Psoas muscle (tissue), 8 donors: ENCODE measurements around the gene IGFLR1. TPM values are rescaled to one million over a fixed set of nuclear protein-coding genes. Genes with fewer than 3 reads are reported as not detected.

Experiments
- ATAC-seq, 4 donors: fragments of 200-7000 bp; cut with Tn5 transposase; one replicate each; pipeline ENCODE4 v1.9.1; 2020; ENCODE audit warnings: moderate library complexity in 3 of 4, mild to moderate bottlenecking in 2 of 4
- DNase-seq, 2 donors: peaks; one replicate each; pipeline ENCODE4 v3.0.0-alpha.2; 2020
- H3K27ac ChIP-seq: fragments of 200-600 bp; one replicate; pipeline ENCODE4 v1.8.0; 2022
- H3K27me3 ChIP-seq, 3 donors: fragments of 200-600 bp in 1 of 3; one replicate each; pipeline versions ENCODE4 v1.6.1 to v1.8.0; 2013 to 2022; ENCODE audit warnings: low read length in 2 of 3, mild to moderate bottlenecking in 2 of 3, moderate library complexity in 1 of 3; ENCODE audit not compliant: insufficient read depth in 3 of 3
- H3K36me3 ChIP-seq, 2 donors: fragments of 200-600 bp in 1 of 2; one replicate each; pipeline versions ENCODE4 v1.6.1 to v1.8.0; 2013 to 2022; ENCODE audit warnings: low read depth in 1 of 2, mild to moderate bottlenecking in 1 of 2, moderate library complexity in 1 of 2; ENCODE audit not compliant: insufficient read depth in 1 of 2
- H3K4me1 ChIP-seq: fragments of 200-600 bp; one replicate; pipeline ENCODE4 v1.8.0; 2022
- H3K4me3 ChIP-seq: fragments of 200-600 bp; one replicate; pipeline ENCODE4 v1.8.0; 2022; ENCODE audit warnings: mild to moderate bottlenecking
- H3K9me3 ChIP-seq: fragments of 200-600 bp; one replicate; pipeline ENCODE4 v1.8.0; 2022
- WGBS, 3 donors: extraction: QIAGEN DNeasy Blood & Tissue Kit; methylation state at CpG; one replicate each; pipeline versions ENCODE4 v1.1.6 to v1.1.7; 2013; 5-methylcytosine and 5-hydroxymethylcytosine counted together
- intact Hi-C, 2 donors: fragments of 100-400 bp; cut with DNase I; formaldehyde crosslinking; loops; one replicate each; pipeline versions ENCODE4 v1.11.0 to v1.14.2; 2022
- polyA plus RNA-seq, 3 donors: library from polyadenylated mRNA; stranded (reverse); fragments of 200-250 nt; gene quantifications; one replicate each; pipeline ENCODE4 v1.2.3, GENCODE V29; 2013
- total RNA-seq, 4 donors: library from RNA; stranded (reverse); fragmentation: NEBNext Ultra II Directional in 2 of 4; extraction: Animal tissue kit (Norgen Biotek cat#: 25700) in 2 of 4; gene quantifications; one replicate each; pipeline versions ENCODE4 v1.2.1 to v1.2.4, GENCODE V29; 2021 to 2023
- TF ChIP-seq, protein P1 (sequence below): fragments of 200-600 bp; IDR thresholded peaks from one replicate; pipeline ENCODE4 v1.8.0; 2022; ENCODE audit warnings: antibody characterized with exemption
- donor health status: healthy with polysubstance abuse.
- donor health status: DM: no; HTN: no; CAD: no; lungs with moderate emphysema.
- donor health status: Bipolar disorder and iron deficiency.
- donor health status: healthy.
- donor health status: DM: yes; HTN: yes; CAD: no.
- donor health status: DM: no; HTN: no; CAD: no.
- donor health status: DM: no; HTN: no; CAD: no.
- donor health status: DM: yes; HTN: yes; CAD: no.

Gene IGFLR1
- total and polyA plus RNA-seq, 7 donors: 2.0 to 12.4 (median 5.8) TPM

DNA sequence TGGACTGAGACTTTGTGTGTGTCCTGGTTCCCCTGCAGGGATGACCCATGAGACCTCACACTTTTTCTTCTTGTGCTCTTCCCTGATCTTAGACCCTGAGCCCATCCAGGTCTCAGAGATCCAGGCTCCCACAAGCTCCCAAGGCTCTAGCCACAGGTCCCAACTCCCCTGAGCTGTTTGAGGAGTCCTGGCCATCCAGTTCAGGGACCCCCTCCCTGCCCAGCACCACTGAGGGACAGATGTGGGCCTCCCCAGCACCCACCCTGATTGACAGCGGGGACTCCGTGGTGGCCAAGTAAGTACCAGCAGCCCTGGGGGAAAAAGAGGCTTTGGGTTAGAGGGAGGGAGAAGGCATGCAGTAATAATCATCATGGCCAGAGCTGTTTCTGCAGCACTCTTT, 17.4 kb upstream of the IGFLR1 start:
- Histone ChIP-seq H3K4me3 (no peak overlapping the region), H3K36me3 (peaks cover 3 to 26% of the 10 kb centered on the region in 2 donors), H3K9me3 (no peaks in the 10 kb centered on the region), H3K4me1 (peaks cover 14% of the 10 kb centered on the region), H3K27me3 (no peaks in the 10 kb centered on the region), H3K27ac (no peak overlapping the region)
- ATAC-seq (no peak), DNase-seq (no peak)
- TF ChIP-seq, protein P1, sequence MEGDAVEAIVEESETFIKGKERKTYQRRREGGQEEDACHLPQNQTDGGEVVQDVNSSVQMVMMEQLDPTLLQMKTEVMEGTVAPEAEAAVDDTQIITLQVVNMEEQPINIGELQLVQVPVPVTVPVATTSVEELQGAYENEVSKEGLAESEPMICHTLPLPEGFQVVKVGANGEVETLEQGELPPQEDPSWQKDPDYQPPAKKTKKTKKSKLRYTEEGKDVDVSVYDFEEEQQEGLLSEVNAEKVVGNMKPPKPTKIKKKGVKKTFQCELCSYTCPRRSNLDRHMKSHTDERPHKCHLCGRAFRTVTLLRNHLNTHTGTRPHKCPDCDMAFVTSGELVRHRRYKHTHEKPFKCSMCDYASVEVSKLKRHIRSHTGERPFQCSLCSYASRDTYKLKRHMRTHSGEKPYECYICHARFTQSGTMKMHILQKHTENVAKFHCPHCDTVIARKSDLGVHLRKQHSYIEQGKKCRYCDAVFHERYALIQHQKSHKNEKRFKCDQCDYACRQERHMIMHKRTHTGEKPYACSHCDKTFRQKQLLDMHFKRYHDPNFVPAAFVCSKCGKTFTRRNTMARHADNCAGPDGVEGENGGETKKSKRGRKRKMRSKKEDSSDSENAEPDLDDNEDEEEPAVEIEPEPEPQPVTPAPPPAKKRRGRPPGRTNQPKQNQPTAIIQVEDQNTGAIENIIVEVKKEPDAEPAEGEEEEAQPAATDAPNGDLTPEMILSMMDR: no peak
- intact Hi-C loops: loop anchor here in 1 of 2 donors (5.0 kb wide), 1 partner anchor 173 kb away; no protein-coding TSS in a partner anchor
- WGBS, 3 donors: 92 to 96% (median 94%) methylated on average over 2 of the region's 2 CpGs

DNA sequence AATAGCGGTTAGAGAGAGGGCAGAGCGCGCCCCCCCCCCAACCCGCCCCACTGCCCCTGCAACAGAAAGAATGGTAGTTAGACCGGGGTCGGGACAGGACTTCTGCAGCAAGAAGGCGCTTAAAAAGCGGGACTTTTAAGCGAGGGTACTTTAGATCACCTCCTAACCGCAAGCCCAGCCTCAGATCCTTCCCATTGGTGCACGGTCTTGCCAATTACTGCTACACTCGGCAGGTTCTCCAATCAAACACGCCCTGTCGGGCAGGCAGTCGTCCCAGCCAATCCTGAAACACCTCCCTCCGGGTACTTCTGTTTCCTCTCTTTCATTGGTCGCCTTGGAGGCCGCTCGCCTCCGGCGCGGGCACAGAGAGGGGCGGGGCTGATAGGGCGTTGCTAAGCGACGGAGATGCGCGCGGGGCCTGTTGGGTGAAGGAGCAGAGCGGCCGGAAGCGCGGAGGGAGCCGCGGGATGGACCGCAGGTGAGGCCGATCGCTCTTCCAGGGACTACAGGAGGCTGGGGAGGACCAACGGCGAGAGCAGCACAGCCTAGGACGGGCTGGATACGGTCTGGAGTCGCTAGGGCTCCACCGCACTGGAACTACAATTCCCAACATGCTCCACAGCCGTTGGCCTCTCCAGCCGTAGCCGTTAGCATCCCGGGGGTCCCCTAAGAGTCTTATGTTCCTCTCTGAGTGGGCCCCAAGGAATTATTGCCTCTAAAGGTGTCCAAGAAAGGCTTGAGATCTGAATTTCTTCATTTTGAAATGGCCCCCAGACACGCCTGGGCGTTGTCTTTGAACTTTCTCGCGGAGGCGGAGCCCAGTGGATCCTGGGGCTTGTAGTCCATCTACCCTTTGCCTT, 15.7 kb upstream of the IGFLR1 start, which contains the start of gene PROSER3:
Gene PROSER3, plus strand, starts transcription at position 428 of the 860 bp plus-strand sequence. Its CDS starts 40 bp downstream, at position 468.
- H3K4me1 ChIP-seq: peaks cover 14% of the 10 kb centered on the region

DNA sequence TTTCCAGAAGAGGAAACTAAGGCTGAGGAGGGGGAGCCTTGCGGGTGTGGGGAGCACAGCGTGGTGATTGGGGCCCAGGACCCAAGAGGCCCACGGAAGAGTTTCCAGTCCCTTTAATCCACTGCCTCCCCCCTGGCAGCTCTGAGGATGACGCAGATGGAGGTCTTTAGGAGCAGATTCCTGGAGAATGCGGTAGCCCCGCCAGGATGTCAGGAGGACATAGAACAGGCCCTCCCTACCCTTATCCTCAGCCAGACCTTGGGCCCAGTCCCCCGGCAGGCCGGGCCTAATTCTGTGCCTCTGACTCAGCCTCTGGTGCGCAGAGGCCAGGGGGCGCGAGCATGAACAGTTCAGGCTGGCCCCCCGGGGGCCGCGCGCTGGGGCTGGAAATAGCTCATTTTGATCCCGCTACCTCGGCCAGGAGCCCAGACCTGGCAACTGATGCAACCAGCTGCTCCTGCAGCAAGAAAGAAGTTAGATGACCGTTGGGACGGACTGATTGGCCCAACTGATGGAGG, 15.0 kb upstream of the IGFLR1 start:
- peak; percentile 67 to 72 (median 69) for ATAC-seq
- H3K36me3 ChIP-seq: peaks cover 3 to 27% of the 10 kb centered on the region in 2 donors
- DNase-seq: peak; percentile 92 to 97
- peak overlapping the region; percentile 94 for H3K27ac ChIP-seq
- H3K4me1 ChIP-seq: peaks cover 14% of the 10 kb centered on the region
- TF ChIP-seq, protein P1: no peak
- no peaks in the 10 kb centered on the region for H3K27me3 ChIP-seq
- H3K9me3 ChIP-seq: no peaks in the 10 kb centered on the region
- peak overlapping the region; percentile 83 for H3K4me3 ChIP-seq
- 1 to 2% (median 1%) methylated on average over 19 of the region's 19 CpGs for WGBS, 3 donors
- intact Hi-C loops: loop anchor here in 1 of 2 donors (5.0 kb wide), 1 partner anchor 175 kb away; no protein-coding TSS in a partner anchor

More for the DNA sequence above, 15.7 kb upstream of the IGFLR1 start, which contains the start of gene PROSER3:
- TF ChIP-seq, protein P1: no peak
- H3K4me3 ChIP-seq: peak within 1 kb of the TSS; percentile 83
- ATAC-seq: peak; percentile 76 to 81 (median 79)
- H3K27ac ChIP-seq: peak within 1 kb of the TSS; percentile 94
- DNase-seq: peak; percentile 97 to 99
- H3K27me3 ChIP-seq: no peaks in the 10 kb centered on the region
- intact Hi-C loops: loop anchor here in 1 of 2 donors (5.0 kb wide), 1 partner anchor 174 kb away; no protein-coding TSS in a partner anchor
- H3K9me3 ChIP-seq: no peaks in the 10 kb centered on the region
- 0 to 1% (median 0%) methylated on average over 52 to 53 of the region's 53 CpGs for WGBS, 3 donors
- H3K36me3 ChIP-seq: peaks cover 3 to 25% of the 10 kb centered on the region in 2 donors

DNA sequence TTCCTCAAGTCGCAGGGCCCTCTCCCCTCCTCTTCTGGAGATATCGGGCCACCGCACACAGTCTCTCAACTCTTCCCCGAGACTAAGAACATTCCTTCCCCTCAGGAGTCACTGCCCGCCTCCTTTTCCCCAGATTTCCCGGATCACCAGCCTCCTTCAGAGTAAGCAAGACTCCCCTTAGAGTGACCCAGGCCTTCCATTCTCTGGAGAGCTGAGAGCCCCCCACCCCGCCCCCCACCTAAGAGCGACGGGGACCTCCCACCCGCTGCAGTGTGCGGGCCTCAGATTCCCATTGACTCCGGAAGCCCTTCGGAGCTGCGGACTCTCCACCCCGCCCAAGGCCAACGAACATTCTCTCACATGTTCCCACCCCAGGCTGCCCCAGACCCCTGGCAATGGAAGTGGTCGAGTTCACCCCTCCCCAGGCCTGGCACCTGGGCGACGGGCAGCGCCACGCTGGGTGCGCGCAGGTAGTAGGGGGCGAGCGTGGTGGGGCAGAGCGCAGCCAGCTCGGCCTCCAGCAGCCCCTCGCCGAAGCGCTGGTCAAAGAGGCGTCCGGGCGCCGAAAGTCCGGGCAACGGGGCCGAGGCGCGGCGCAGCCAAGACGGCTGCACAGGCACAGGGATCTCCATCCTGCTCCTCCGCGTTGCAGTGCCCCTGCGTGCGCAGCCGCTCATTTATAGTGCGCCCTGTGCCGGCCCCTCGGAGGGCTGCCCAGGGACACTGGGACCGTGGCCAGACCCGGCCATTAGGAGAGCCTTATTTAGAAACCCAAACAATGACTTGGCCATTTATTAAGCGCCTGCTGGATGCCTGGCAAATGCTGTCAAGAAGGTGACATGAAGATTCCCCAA, 14.4 kb upstream of the IGFLR1 start, which contains the start of gene HSPB6:
Gene HSPB6, minus strand, starts transcription at position 653 of the 854 bp plus-strand sequence. Its CDS starts 21 bp downstream, at position 632.
- H3K4me3 ChIP-seq: peak within 1 kb of the TSS; percentile 83
- ATAC-seq: peak; percentile 40 to 56 (median 53)
- H3K4me1 ChIP-seq: peaks cover 14% of the 10 kb centered on the region
- TF ChIP-seq, protein P1: no peak
- intact Hi-C loops: loop anchor here in 1 of 2 donors (5.0 kb wide), 1 partner anchor 176 kb away; no protein-coding TSS in a partner anchor
- H3K27ac ChIP-seq: peak within 1 kb of the TSS; percentile 94
- DNase-seq: peak; percentile 85 to 92
- no peaks in the 10 kb centered on the region for H3K9me3 ChIP-seq
- H3K36me3 ChIP-seq: peaks cover 0 to 27% of the 10 kb centered on the region in 2 donors
- no peaks in the 10 kb centered on the region for H3K27me3 ChIP-seq
- 1 to 5% (median 3%) methylated on average over 52 of the region's 52 CpGs for WGBS, 3 donors
